C4-2B (cell line): ENCODE results near the gene PLSCR2.
"Not testable (repeated sequence)": the region's sequence is repeated elsewhere in the genome, so short reads cannot be mapped to it uniquely, and the experiment has no call there.

Experiments
- H3K27ac ChIP-seq: fragments of 450-650 bp; 2 replicates; pipeline ENCODE4 v1.5.1; 2017
- ZFX ChIP-seq: fragments of 450-650 bp; IDR thresholded peaks from 2 replicates; pipeline ENCODE4 v1.6.1; 2017
- TF ChIP-seq, protein P1 (sequence below): fragments of 450-650 bp; conservative IDR thresholded peaks from 2 replicates; pipeline ENCODE4 v1.5.1; 2017; ENCODE audit warnings: mild to moderate bottlenecking

The PLSCR2 gene

DNA sequence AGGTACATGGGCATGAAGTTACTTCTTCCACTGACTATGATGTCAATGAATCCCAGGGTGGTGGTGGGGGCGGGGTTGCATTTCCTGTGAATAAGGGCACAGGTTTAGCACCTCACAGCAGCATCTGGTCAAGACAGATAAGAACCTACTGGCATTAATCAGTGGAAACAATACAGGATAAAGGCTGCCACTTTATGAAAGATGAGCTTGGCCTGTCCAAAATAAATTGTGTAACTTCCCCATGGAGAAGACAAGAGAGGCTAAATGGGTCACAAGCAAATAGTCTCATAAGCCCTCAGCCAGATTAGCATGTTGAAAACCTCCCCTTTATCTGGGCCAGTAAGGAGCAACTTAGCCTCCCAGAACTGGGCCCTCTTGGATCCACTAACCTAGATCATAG lies 27.4 kb upstream of the PLSCR2 start:
- no peak overlapping the region for H3K27ac ChIP-seq
- TF ChIP-seq, protein P1, sequence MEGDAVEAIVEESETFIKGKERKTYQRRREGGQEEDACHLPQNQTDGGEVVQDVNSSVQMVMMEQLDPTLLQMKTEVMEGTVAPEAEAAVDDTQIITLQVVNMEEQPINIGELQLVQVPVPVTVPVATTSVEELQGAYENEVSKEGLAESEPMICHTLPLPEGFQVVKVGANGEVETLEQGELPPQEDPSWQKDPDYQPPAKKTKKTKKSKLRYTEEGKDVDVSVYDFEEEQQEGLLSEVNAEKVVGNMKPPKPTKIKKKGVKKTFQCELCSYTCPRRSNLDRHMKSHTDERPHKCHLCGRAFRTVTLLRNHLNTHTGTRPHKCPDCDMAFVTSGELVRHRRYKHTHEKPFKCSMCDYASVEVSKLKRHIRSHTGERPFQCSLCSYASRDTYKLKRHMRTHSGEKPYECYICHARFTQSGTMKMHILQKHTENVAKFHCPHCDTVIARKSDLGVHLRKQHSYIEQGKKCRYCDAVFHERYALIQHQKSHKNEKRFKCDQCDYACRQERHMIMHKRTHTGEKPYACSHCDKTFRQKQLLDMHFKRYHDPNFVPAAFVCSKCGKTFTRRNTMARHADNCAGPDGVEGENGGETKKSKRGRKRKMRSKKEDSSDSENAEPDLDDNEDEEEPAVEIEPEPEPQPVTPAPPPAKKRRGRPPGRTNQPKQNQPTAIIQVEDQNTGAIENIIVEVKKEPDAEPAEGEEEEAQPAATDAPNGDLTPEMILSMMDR = no peak
- no peak for TF ChIP-seq ZFX

DNA sequence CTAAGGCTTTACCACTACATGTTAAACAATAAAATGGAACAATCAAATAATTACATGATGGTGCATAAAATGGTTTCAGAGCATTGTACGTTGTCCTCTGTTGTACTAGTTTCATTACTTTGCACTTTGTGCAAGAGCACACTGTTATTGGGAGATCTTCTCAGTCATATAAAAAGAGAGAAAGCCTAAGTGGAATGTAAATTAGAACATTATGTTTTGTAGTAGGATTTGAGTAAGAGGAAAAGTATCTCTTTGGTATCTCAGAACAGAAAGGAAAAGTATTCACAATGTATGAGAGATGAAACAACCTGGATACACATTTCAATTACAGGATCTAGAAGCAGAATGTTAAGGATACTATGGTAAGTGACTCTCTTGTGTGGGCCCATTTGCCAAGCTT lies 26.9 kb upstream of the PLSCR2 start:
- H3K27ac ChIP-seq = no peak overlapping the region
- TF ChIP-seq, protein P1 = no peak

DNA sequence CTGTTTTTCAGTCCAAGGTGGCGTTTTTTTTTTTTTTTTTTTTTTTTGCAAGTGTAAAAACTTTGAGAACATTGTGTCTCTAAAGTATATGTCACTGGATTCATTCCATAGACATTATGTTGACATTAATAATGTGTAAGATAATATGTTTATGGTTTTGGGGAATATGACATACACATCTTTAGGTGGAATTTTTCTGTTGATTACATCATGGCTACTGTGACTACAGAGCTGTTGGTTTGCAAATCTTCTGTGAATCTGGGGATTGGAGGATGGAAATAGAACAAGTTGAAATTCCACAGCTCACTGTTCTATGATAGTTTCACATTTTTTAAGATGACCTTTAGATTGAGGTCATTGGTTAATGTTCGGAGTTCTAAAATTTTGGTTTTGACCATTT lies 24.4 kb upstream of the PLSCR2 start:
- H3K27ac ChIP-seq = no peak overlapping the region
- no peak for TF ChIP-seq ZFX
- TF ChIP-seq, protein P1 = no peak

DNA sequence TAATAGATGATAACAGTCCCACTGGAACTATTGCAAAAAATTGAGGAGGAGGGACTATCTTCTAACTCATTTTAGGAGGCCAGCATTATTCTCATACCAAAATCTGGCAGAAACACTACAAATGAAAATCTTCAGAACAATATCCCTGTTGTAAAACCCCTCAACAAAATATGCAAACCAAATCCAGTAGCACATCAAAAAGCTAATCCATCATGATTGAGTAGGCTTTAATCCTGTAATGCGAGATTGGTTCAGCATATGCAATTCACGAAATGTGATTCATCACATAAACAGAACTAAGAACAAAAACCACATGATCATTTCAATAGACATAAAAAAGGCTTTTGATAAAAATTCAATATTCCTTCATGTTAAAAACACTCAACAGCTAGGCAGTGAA lies 23.9 kb upstream of the PLSCR2 start:
- H3K27ac ChIP-seq = no peak overlapping the region
- TF ChIP-seq, protein P1 = no peak
- no peak for TF ChIP-seq ZFX

GRCh38 chr3:146491303-146491702 lies 21.9 kb upstream of the PLSCR2 start:
- no peak overlapping the region for H3K27ac ChIP-seq
- TF ChIP-seq, protein P1 = no peak
- no peak for TF ChIP-seq ZFX

GRCh38 chr3:146485297-146485696 lies 15.9 kb upstream of the PLSCR2 start:
- TF ChIP-seq, protein P1 = no peak
- TF ChIP-seq ZFX = no peak
- no peak overlapping the region for H3K27ac ChIP-seq

GRCh38 chr3:146476094-146476740 lies 6.9 kb upstream of the PLSCR2 start:
- no peak for TF ChIP-seq ZFX
- TF ChIP-seq, protein P1 = no peak
- no peak overlapping the region for H3K27ac ChIP-seq

GRCh38 chr3:146474976-146475375 lies 5.6 kb upstream of the PLSCR2 start:
- H3K27ac ChIP-seq = not testable (repeated sequence)
